VCaP (cell line): ENCODE measurements around the gene TBC1D8.

ENCODE experiments used
- H3K27ac ChIP-seq: fragments of 450-650 bp; 2 replicates; pipeline ENCODE4 v1.5.1; 2017
- TF ChIP-seq, protein P1 (sequence below): fragments of 450-650 bp; conservative IDR thresholded peaks from 2 replicates; pipeline ENCODE4 v1.5.1; 2017; ENCODE audit warnings: mild to moderate bottlenecking, moderate library complexity

TBC1D8 gene

DNA sequence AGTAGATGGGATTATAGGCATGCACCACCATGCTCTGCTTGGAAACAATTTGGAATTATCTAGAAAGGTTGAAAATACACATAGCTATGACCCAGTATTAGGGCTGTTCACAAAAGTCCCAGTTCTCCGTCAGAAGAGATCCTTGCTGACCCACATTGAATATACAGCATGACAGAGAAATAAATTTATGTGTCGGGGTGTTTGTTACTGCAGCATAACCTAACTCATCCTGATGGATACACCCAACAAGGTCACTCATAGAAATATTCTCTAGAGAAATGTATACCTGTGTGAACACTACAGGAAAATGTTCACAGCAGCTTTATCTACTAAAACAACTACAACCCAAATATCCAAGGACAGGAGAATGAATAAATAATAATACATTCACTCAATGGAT, 9.0 kb downstream of the TBC1D8 start:
- H3K27ac ChIP-seq: no peak overlapping the region

DNA sequence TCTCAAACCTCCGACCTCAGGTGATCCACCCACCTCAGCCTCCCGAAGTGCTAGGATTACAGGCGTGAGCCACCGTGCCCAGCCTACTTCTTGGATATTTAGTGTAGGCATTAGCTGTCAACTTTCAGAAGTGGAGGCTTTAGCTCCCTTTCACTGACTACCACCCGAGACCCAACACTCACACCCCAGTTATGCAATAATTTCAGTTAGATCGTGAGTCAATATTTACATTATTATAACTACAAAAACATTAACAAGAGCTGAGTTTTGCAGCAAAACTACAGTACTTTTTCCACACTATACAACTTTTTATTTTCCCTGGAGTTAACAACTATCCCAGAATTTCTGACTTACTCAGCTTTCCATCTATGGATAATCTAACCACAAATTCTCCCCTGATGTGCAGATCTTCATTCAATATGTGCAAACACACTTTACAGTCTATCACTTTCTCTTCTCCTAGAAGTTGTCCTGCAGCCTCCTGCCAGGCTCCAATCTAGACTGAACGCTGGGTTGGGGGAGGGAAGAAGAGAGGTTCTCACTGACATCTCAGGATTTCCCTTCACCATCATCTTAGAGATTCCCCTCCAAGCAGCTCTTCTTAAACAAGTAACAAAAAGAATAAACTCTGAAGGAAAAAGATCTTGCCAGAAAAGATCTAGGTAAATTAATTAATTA, 10.1 kb downstream of the TBC1D8 start:
- TF ChIP-seq, protein P1, sequence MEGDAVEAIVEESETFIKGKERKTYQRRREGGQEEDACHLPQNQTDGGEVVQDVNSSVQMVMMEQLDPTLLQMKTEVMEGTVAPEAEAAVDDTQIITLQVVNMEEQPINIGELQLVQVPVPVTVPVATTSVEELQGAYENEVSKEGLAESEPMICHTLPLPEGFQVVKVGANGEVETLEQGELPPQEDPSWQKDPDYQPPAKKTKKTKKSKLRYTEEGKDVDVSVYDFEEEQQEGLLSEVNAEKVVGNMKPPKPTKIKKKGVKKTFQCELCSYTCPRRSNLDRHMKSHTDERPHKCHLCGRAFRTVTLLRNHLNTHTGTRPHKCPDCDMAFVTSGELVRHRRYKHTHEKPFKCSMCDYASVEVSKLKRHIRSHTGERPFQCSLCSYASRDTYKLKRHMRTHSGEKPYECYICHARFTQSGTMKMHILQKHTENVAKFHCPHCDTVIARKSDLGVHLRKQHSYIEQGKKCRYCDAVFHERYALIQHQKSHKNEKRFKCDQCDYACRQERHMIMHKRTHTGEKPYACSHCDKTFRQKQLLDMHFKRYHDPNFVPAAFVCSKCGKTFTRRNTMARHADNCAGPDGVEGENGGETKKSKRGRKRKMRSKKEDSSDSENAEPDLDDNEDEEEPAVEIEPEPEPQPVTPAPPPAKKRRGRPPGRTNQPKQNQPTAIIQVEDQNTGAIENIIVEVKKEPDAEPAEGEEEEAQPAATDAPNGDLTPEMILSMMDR: no peak
- H3K27ac ChIP-seq: no peak overlapping the region

More for the DNA sequence above, 9.0 kb downstream of the TBC1D8 start:
- TF ChIP-seq, protein P1: no peak

DNA sequence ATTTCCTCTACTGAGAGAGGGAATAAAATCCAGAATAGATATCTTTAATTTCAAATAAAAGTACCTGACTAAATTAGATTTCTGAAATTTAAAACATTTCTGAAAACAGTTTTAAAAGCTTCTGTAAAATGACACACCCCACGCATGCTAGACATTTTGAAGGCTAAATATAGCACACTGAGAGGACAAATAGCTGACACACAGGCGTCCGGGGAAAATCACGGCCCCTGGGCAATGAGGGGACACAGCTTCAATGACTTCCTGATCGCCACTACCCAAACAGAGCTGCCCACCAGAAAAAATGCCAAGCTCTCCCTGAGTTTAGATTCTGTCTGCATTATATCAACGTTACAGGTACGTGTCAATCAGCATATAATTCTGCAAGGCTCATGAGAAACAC, 10.9 kb downstream of the TBC1D8 start:
- no peak overlapping the region for H3K27ac ChIP-seq
- TF ChIP-seq, protein P1: no peak

DNA sequence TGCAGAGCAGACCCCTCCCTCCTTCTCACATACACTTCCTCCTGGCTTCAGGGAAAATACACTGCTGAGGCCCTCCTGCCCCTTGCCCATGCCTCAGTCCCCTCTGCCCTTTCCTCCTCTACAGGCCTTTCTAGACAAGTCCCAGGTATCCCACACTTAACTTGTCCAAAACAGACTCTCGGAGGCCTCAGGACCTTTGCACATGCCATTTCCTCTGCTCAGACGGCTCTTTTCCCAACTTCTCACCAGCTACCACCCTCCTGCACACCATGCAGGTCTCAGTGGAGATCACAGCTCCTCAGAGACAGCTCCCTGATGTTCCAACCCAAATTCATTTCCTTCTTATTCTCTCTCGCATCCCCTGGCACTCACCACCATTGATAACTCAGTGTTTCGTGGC, 11.7 kb downstream of the TBC1D8 start:
- TF ChIP-seq, protein P1: no peak
- H3K27ac ChIP-seq: no peak overlapping the region

DNA sequence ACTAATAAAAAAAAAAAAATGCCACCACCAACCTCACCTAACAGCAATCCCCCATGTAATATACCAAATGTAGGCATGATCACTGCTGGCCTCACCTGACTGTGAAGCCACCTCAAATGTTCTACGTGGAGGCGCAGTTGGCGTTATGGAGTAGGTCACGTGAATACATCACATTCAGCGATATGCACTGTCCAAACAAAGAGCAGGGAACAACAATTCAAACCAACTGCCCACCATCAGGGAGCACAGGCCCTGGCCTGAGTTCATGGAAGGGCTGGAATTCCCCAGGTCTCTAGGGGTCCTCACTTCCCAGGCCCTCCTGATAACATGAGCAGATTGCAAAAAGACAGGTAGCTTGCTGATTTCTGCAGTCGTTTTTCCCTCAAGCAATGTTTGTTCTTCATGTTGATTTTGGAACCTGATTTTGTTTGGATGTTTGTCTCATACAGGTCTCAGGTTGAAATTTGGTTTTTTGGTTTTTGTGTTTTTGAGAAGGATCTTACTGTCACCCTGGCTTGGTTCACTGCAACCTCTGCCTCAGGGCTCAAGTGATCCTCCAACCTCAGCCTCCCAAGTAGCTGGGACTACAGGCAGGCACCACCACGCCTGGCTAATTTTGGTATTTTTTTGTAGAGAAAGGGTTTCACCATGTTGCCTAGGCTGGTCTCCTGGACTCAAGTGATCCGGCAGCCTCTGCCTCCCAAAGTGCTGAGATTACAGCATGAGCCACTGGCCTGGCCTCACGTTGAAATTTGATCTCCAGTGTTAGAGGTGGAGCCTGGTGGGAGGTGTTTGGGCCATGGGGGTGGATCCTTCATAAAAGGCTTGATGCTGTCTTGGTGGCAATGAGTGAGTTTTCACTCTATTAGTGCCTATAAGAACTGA, 15.5 kb downstream of the TBC1D8 start:
- TF ChIP-seq, protein P1: no peak
- peak overlapping the region; percentile 70 for H3K27ac ChIP-seq

DNA sequence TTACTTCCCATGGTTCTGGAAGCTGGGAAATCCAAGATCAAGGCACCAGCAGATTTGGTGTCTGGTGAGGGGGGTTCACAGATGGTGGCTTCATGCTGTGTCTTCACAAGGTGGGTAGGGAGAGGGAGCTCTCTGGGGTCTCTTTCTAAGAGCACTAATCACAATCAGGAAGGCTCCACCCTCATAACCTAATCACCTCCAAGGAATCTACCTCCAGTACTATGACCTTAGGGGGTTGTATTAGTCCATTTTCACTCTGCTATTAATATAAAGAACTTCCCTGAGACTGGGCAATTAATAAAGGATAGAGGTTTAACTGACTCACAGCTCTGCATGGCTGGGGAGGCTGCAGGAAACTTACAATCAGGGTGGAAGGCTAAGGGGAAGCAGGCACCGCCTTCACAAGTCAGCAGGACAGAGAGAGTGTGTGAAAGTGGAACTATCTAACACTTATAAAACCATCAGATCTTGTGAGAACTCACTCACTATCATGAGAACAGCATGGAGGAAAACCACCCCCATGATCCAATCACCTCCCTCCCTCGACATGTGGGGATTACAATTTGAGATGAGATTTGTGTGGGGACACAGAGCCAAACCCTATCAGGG, 17.6 kb downstream of the TBC1D8 start:
- no peak overlapping the region for H3K27ac ChIP-seq
- TF ChIP-seq, protein P1: no peak

DNA sequence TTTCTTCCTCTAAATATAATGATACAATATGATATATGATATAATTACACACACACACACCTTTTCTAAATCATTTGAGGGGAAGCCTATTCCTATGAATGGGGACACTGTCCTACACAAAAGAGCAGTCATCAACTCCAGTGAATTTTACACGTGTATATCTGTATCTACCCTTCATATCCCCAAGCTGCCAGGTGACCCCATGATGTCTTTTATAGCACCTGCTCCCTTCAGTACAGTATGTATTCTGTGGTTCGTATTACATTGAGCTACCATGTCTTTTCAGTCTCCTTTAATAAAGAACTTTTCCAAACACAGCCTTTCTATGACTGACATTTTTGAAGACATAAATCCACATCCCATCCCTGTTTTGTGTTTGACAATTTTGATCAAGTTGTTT, 19.0 kb downstream of the TBC1D8 start:
- H3K27ac ChIP-seq: no peak overlapping the region
- TF ChIP-seq, protein P1: no peak
